Endothelial cell (in vitro differentiated cells): ENCODE results near the gene PAK1IP1. TPM values are rescaled to one million over a fixed set of nuclear protein-coding genes. Genes with fewer than 3 reads are reported as not detected.
"Not testable (repeated sequence)": the region's sequence is repeated elsewhere in the genome, so short reads cannot be mapped to it uniquely, and the experiment has no call there.

Experiments used
- DNase-seq: peaks from one replicate; pipeline ENCODE4 v3.0.0; 2021; ENCODE audit warnings: low spot score
- H3K27ac Mint-ChIP-seq: one replicate; pipeline ENCODE4 v1.8.0; 2021; ENCODE audit warnings: mixed read lengths, inconsistent platforms; ENCODE audit not compliant: unreplicated experiment
- H3K27me3 Mint-ChIP-seq: one replicate; pipeline ENCODE4 v1.8.0; 2021; ENCODE audit warnings: mild to moderate bottlenecking, moderate library complexity, mixed read lengths, inconsistent platforms; ENCODE audit not compliant: unreplicated experiment
- H3K36me3 Mint-ChIP-seq: one replicate; pipeline ENCODE4 v1.8.0; 2021; ENCODE audit warnings: mild to moderate bottlenecking, low read depth, mixed read lengths, inconsistent platforms; ENCODE audit not compliant: unreplicated experiment
- H3K4me1 Mint-ChIP-seq: one replicate; pipeline ENCODE4 v1.8.0; 2021; ENCODE audit warnings: mild to moderate bottlenecking, mixed read lengths, inconsistent platforms; ENCODE audit not compliant: unreplicated experiment
- H3K4me3 Mint-ChIP-seq: one replicate; pipeline ENCODE4 v1.8.0; 2021; ENCODE audit warnings: mild to moderate bottlenecking, mixed read lengths, inconsistent platforms; ENCODE audit not compliant: unreplicated experiment
- H3K9me3 Mint-ChIP-seq: one replicate; pipeline ENCODE4 v1.8.0; 2021; ENCODE audit warnings: mixed read lengths, inconsistent platforms; ENCODE audit not compliant: unreplicated experiment
- CTCF ChIP-seq: fragments of 200-600 bp; sonication (generic); IDR thresholded peaks from one replicate; pipeline ENCODE4 v1.5.0; 2021; ENCODE audit warnings: antibody characterized with exemption; ENCODE audit not compliant: unreplicated experiment
- long read RNA-seq: library from polyadenylated mRNA; unstranded; transcript quantifications from one replicate; pipeline ENCODE4 v2.0.0, GENCODE V29; 2020; ENCODE audit not compliant: unreplicated experiment
- total RNA-seq: library from RNA; stranded (reverse); fragmentation: NEBNext Ultra II Directional; extraction: Animal tissue kit (Norgen Biotek cat#: 25700); gene quantifications from one replicate; pipeline ENCODE4 v1.2.1, GENCODE V29; 2021; ENCODE audit not compliant: unreplicated experiment

Gene PAK1IP1
- total RNA-seq: 12.8 TPM
- long read RNA-seq, transcript PAK1IP1-201 (10 exons, 1,800 nt): major isoform, 8 of 11 reads
- long read RNA-seq, partial matches to known transcripts: 1 of 11 reads
- long read RNA-seq, other reads (novel, unspliced or antisense): 2 of 11 reads

GRCh38 chr6:10694302-10695085, at the start of gene PAK1IP1, which contains the start of gene C6orf52:
TSS of gene PAK1IP1 (plus strand) at chr6:10694972. CDS start at chr6:10694986, 14 bp downstream.
TSS of gene C6orf52 (minus strand) at chr6:10694616. CDS start at chr6:10687550, 7,066 bp downstream.
- peaks cover 14% of the 10 kb centered on the region for H3K36me3 Mint-ChIP-seq
- peaks cover 6% of the 10 kb centered on the region for H3K27me3 Mint-ChIP-seq
- TF ChIP-seq CTCF: no peak
- H3K4me3 Mint-ChIP-seq: peak within 1 kb of the TSS; percentile 92
- H3K27ac Mint-ChIP-seq: peak within 1 kb of the TSS; percentile 100
- peak; percentile 85 for DNase-seq
- peaks cover 36% of the 10 kb centered on the region for H3K4me1 Mint-ChIP-seq
- H3K9me3 Mint-ChIP-seq: no peaks in the 10 kb centered on the region

- H3K27me3 Mint-ChIP-seq: peaks cover 9% of the 10 kb centered on the region
- no peak for DNase-seq
- TF ChIP-seq CTCF: no peak
- peaks cover 7% of the 10 kb centered on the region for H3K4me1 Mint-ChIP-seq
- no peaks in the 10 kb centered on the region for H3K9me3 Mint-ChIP-seq
- H3K27ac Mint-ChIP-seq: no peak overlapping the region
- peaks cover 1% of the 10 kb centered on the region for H3K36me3 Mint-ChIP-seq
- H3K4me3 Mint-ChIP-seq: no peak overlapping the region
Measured at GRCh38 chr6:10655508-10656055, 39.2 kb upstream of the PAK1IP1 start.

GRCh38 chr6:10658910-10659698, 35.7 kb upstream of the PAK1IP1 start:
- H3K36me3 Mint-ChIP-seq: peaks cover 3% of the 10 kb centered on the region
- H3K27ac Mint-ChIP-seq: no peak overlapping the region
- peaks cover 12% of the 10 kb centered on the region for H3K27me3 Mint-ChIP-seq
- no peak for DNase-seq
- peak overlapping the region; percentile 59 for H3K4me3 Mint-ChIP-seq
- H3K4me1 Mint-ChIP-seq: peaks cover 7% of the 10 kb centered on the region
- H3K9me3 Mint-ChIP-seq: no peaks in the 10 kb centered on the region
- TF ChIP-seq CTCF: no peak

- H3K27ac Mint-ChIP-seq: no peak overlapping the region
- H3K4me3 Mint-ChIP-seq: peak overlapping the region; percentile 59
- H3K9me3 Mint-ChIP-seq: no peaks in the 10 kb centered on the region
- H3K27me3 Mint-ChIP-seq: peaks cover 12% of the 10 kb centered on the region
- peaks cover 7% of the 10 kb centered on the region for H3K4me1 Mint-ChIP-seq
- H3K36me3 Mint-ChIP-seq: peaks cover 3% of the 10 kb centered on the region
- no peak for TF ChIP-seq CTCF
- DNase-seq: peak; percentile 46
Measured at GRCh38 chr6:10659699-10660348, 34.9 kb upstream of the PAK1IP1 start.

- Mint-ChIP-seq H3K27me3 (peaks cover 12% of the 10 kb centered on the region), H3K4me3 (peak overlapping the region; percentile 67)
- not testable (repeated sequence) for H3K36me3 Mint-ChIP-seq, H3K4me1 Mint-ChIP-seq, DNase-seq, H3K27ac Mint-ChIP-seq, H3K9me3 Mint-ChIP-seq
Measured at GRCh38 chr6:10660431-10661191, 34.2 kb upstream of the PAK1IP1 start.
